Measurements from ENCODE around the gene MCM9.

DNA sequence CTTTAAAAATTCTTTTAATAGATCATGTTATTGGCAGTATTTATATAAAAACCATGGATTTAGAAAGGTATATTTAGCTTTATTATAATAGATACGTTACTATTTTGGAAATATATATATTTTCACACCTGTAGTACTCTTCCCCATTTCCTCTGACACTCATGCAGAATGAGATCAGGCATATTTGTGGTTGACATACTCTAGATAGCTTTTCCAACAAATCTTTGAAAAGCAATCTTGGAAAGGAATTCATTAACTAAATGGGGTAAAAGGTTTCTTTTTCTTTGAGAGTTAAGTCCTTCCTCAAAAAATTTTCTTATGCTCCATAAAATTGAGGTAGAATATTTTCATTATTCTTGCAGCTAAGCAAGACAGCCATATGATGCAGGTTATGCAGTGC, 26.5 kb downstream of the MCM9 start:
- no peak for TF ChIP-seq ZNF136 (CRISPR knock-in tag; IDR thresholded peaks at IDR 0.05; ENCODE audit: low read depth)
- TF ChIP-seq, protein P1, sequence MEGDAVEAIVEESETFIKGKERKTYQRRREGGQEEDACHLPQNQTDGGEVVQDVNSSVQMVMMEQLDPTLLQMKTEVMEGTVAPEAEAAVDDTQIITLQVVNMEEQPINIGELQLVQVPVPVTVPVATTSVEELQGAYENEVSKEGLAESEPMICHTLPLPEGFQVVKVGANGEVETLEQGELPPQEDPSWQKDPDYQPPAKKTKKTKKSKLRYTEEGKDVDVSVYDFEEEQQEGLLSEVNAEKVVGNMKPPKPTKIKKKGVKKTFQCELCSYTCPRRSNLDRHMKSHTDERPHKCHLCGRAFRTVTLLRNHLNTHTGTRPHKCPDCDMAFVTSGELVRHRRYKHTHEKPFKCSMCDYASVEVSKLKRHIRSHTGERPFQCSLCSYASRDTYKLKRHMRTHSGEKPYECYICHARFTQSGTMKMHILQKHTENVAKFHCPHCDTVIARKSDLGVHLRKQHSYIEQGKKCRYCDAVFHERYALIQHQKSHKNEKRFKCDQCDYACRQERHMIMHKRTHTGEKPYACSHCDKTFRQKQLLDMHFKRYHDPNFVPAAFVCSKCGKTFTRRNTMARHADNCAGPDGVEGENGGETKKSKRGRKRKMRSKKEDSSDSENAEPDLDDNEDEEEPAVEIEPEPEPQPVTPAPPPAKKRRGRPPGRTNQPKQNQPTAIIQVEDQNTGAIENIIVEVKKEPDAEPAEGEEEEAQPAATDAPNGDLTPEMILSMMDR (CRISPR knock-in tag; IDR thresholded peaks at IDR 0.05): no peak
- no peak for TF ChIP-seq JUND (CRISPR knock-in tag; IDR thresholded peaks at IDR 0.05)
- no peak for TF ChIP-seq ZNF468 (CRISPR knock-in tag; IDR thresholded peaks at IDR 0.05)
